Measurements from ENCODE around the gene ARHGEF3.

Gene ARHGEF3

DNA sequence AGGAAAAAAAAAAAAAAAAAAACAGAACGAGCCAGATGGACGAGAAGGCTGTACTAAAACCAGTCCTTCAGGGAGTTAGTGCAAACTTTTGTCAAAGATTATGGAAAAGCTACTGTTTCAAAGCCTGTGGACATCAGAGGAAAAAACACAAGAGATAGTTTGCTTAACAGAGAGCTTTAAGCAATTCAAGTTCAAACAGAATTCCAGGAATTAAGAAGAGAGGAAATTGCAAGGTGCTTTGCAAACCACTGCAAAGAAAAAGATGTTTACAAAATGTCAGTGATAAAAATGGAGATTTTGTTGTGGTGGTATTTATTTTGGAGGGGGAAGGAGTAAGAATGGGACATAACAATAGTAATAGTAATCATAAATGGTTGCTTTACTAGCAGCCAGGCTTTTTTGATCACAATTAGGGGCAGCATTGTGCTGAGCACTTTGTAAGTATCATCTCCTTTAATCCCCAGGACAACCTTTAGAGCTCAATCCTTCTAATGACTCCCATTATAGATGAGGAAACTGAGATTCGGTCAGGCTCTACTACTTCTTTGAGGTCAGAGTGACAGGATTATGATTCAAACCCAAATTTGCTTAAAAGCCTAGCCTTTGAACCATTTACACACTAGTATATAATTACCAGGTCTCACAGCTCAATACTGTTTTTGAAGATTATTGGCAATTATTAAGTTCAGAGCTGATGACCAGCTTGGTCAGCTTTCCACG lies 22.4 kb upstream of the ARHGEF3 start:
- FAIRE-seq (peak; percentile 37), DNase-seq (ENCODE audit: insufficient read length, low spot score) (no peak)

DNA sequence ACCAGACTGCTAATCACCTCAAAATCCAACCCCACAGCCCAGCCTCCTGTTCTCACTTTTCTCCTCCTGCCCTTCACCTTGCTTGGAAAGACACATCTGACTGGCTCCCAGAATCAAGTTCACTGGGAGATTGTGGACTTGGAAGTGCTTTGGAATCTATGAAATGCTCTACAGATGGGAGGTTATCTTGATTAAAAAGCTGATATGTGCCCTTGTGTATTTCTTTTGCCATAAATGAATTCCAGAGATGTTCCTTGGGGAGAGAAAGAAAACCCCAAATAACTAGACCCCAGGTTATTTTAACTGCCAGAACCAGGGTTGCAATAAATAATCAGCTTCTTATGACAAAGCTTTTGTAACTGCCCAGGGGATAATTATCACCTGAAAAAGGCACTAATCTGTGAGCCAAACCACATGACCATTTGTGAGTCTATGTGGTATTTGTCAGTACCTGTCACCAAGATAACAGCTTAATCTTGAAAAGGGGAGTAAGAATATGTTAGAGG lies 21.7 kb upstream of the ARHGEF3 start:
- no peak for DNase-seq (ENCODE audit: insufficient read length, low spot score)
- FAIRE-seq, result no peak

DNA sequence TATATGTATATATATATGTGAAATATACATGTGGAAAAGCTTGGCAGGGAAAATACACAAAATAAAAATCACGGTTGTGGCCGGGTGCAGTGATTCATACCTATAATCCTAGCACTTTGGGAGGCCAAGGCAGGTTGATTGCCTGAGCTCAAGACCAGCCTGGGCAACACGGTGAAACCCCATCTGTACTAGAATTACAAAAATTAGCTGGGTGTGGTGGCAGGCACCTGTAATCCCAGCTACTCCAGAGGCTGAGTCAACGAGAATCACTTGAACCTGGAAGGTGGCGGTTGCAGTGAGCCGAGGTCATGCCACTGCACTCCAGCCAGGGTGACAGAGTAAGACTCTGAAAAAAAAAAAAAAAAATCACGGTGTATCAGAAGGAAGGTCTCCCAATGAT lies 20.8 kb upstream of the ARHGEF3 start:
- DNase-seq (ENCODE audit: insufficient read length, low spot score), result no peak

DNA sequence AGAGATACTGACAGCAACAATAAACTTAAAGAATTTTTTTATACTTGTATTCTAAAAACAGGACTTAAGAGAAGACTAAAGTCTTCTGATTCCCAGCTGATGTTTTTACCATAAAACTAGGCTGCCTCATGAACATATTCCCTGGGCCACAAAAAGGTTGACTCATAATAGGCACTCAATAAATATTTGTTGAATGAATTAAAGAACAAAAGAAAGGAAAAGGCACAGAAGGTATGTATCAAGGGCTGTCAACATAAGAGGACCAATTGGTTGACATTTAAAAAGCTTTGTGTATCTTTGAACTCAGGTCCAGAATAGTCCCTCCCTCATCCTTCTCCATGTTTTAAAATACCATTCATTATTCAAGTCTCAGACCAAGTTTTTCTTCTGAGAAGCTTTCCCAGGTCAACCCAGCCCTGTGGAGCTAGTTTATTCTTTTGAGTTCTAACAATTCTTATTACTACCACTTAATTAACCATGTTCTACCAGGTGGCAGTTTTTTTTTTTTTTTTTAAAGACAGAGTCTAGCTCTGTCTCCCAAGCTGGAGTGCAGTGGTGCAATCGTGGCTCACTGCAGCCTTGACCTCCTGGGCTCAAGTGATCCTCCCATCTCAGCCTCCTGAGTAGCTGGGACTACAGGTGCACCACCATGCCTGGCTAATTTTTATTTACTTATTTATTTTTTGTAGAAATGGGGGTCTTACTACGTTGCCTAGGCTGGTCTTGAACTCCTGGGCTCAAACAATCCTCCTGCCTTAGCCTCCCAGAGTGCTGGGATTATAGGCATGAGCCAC lies 17.5 kb upstream of the ARHGEF3 start:
- no peak for FAIRE-seq
- no peak for DNase-seq (ENCODE audit: insufficient read length, low spot score)

More for the DNA sequence above, 20.8 kb upstream of the ARHGEF3 start:
- no peak for FAIRE-seq

- FAIRE-seq (no peak), DNase-seq (ENCODE audit: insufficient read length, low spot score) (no peak)
These were observed 16.6 kb upstream of the ARHGEF3 start for GRCh38 chr3:56818156-56818985.

GRCh38 chr3:56817646-56818045 lies 15.9 kb upstream of the ARHGEF3 start:
- DNase-seq (ENCODE audit: insufficient read length, low spot score) (no peak), FAIRE-seq (no peak)

DNA sequence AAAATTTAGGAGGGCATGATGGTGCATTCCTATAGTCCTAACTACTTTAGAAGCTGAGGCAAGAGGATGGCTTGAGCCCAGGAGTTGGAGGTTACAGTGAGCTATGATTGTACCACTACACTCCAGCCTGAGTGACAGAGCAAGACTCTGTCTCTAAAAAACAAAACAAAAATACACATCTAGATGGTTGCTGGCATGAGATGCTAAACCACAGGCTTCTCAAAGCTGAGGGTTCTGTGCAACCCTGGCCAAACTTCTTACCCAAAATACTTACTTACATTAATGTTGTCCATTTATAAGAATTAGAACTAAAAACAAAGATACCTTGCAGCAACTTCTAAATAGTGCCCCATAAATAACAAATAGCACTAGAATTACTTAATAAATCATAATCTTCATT lies 14.3 kb upstream of the ARHGEF3 start:
- FAIRE-seq, result no peak
- DNase-seq (ENCODE audit: insufficient read length, low spot score), result no peak

DNA sequence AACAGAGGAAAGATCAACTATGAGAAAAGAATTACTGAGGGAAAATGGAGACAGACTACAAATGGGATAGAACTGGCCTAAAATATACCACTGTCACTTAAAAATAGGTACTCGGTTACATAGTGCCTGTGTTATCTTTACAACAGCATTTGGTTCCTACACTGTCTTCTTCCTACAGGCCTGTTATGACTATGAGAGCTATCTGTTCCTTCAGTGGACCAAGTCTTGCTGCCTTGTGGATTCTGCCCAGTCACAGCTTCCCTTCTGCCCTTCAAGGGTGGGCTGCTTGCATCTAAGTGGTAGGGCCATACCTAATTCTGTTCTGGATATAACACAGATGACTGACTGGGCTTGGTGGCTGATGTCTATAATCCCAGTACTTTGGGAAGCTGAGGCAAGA lies 13.8 kb upstream of the ARHGEF3 start:
- FAIRE-seq (no peak), DNase-seq (ENCODE audit: insufficient read length, low spot score) (no peak)

DNA sequence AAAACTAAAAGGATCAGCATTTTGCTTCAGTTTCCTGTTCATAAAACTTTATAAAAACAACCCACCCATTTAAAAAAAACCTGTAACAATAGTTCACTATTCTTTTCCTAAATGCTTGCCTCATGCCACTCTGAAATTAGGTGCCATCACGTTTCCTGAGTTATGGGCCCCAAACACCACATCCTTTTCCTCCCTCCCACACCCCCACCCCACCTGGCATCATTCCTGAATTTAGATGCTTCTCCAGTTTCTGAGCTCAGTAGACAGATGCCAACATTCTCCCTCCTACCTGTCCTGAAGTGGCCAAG lies 11.9 kb upstream of the ARHGEF3 start:
- no peak for DNase-seq (ENCODE audit: insufficient read length, low spot score)
- no peak for FAIRE-seq

- FAIRE-seq (no peak), DNase-seq (ENCODE audit: insufficient read length, low spot score) (no peak)
These were observed 11.3 kb upstream of the ARHGEF3 start for GRCh38 chr3:56812754-56813652.

GRCh38 chr3:56811546-56812202 lies 9.9 kb upstream of the ARHGEF3 start:
- DNase-seq (ENCODE audit: insufficient read length, low spot score) (no peak), FAIRE-seq (no peak)

DNA sequence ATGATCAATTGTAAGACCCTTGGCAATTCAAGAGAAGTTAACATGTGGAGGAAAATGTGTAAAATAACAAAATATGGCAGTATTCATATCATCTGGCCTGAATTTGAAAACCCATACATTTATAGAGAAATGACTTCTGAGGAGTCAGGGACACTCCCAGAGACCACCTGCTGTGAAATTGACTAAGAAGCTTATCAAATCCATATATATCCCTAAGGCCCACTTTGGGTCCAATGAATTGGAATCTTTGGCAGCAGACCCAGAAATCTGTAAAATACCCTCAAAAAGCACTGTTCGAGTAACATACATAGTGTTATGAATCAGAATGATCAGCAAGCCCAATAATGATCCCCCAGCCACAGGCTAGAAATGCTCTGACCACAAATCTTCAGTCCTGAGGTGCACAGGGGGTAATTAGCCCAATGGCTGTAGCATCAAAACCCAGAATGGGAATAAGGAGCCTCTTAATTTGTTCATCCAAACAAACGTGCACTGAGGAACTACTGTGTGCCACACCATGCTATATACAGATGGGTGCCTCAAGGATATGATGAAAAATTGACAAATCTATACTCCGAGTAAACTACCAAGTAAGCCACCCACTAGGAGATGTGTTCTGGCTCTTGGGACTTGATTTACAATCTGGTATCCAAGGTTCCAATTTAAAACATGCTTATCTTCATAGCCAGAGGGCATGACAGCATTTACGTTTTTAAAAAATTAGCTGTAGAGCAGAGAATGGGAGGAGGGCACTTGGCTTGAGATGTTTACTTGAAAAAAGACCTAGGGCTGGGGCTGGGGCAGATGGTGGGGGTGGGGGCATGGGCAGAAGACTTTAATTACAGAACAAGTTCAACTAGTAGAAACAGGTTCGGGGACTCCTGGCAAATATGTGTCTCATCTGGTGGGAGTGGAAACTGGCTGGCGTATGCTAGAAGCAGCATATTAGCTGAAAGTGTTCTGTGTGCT lies 9.1 kb upstream of the ARHGEF3 start:
- DNase-seq (ENCODE audit: insufficient read length, low spot score) (no peak), FAIRE-seq (no peak)

GRCh38 chr3:56806407-56806806 lies 4.7 kb upstream of the ARHGEF3 start:
- FAIRE-seq (no peak), DNase-seq (ENCODE audit: insufficient read length, low spot score) (no peak)

- DNase-seq (ENCODE audit: insufficient read length, low spot score) (no peak), FAIRE-seq (no peak)
These were observed 1.0 kb upstream of the ARHGEF3 start for GRCh38 chr3:56802790-56803189.

DNA sequence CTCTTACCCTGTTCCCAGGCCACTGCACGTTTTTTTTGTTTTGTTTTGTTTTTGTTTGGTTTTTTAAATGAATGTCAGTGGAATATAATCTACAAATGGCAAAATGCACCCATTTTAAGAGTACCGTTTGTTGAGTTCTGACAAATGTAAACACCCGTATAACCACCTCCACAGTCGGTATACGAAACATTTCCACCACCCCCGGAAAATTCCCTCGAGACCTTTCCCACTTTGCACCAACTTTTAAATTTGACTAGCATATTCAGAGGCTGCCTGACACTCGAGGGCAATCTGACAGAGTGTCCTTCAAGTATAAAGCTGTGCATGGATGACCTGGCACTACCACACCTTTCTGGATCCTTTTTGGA lies 613 bp upstream of the ARHGEF3 start:
- FAIRE-seq, result no peak
- DNase-seq (ENCODE audit: insufficient read length, low spot score), result no peak

GRCh38 chr3:56800832-56801661 lies 702 bp downstream of the ARHGEF3 start:
- DNase-seq (ENCODE audit: insufficient read length, low spot score), result no peak
- FAIRE-seq, result peak; percentile 33

- DNase-seq (ENCODE audit: insufficient read length, low spot score) (no peak), FAIRE-seq (peak; percentile 75)
These were observed 1.5 kb downstream of the ARHGEF3 start for GRCh38 chr3:56800130-56800831.

All from GM19239 (cell line).